Activated CD4-positive, alpha-beta T cell treated with anti-CD3 and anti-CD28 coated beads for 36 hours (primary cell): ENCODE measurements around the gene AOC1. TPM values are rescaled to one million over a fixed set of nuclear protein-coding genes. Genes with fewer than 3 reads are reported as not detected.

Source experiments
- ATAC-seq: fragments of 200-7000 bp; cut with Tn5 transposase; one replicate; pipeline ENCODE4 v1.10.0; 2021; ENCODE audit warnings: mild to moderate bottlenecking, moderate library complexity
- CTCF ChIA-PET: fragments of 350-600 bp; sonication (Branson Sonifier 250); formaldehyde crosslinking; loops from one replicate; lab custom pipeline; 2021; ENCODE audit warnings: antibody characterized with exemption; lab: Charles Lee
- POLR2A ChIA-PET: fragments of 350-600 bp; sonication (Branson Sonifier 250); formaldehyde crosslinking; loops from one replicate; lab custom pipeline; 2021; ENCODE audit warnings: antibody characterized with exemption, inconsistent platforms; lab: Charles Lee
- DNase-seq: peaks from one replicate; pipeline ENCODE4 v3.0.0-alpha.2; 2020
- H3K27ac Mint-ChIP-seq: one replicate; pipeline ENCODE4 v1.8.0; 2021; ENCODE audit warnings: mixed read lengths
- H3K27me3 Mint-ChIP-seq: one replicate; pipeline ENCODE4 v1.8.0; 2021; ENCODE audit warnings: mixed read lengths
- H3K36me3 Mint-ChIP-seq: one replicate; pipeline ENCODE4 v1.8.0; 2021; ENCODE audit warnings: low read depth, mixed read lengths
- H3K4me1 Mint-ChIP-seq: one replicate; pipeline ENCODE4 v1.8.0; 2021; ENCODE audit warnings: mixed read lengths
- H3K4me3 Mint-ChIP-seq: one replicate; pipeline ENCODE4 v1.8.0; 2021; ENCODE audit warnings: mild to moderate bottlenecking, moderate library complexity, mixed read lengths
- H3K9me3 Mint-ChIP-seq: one replicate; pipeline ENCODE4 v1.8.0; 2021; ENCODE audit warnings: low read depth, mixed read lengths
- intact Hi-C, 2 experiments: fragments of 100-400 bp; cut with DNase I in 1 of 2; cut with micrococcal nuclease in 1 of 2; formaldehyde crosslinking; loops; one replicate each; pipeline versions ENCODE4 v1.14.2 to v1.15.1; 2022 to 2024; cut with DNase I, micrococcal nuclease
- total RNA-seq, 2 experiments: library from RNA; stranded (reverse); gene quantifications; one replicate each; pipeline ENCODE4 v1.2.3, GENCODE V29; 2021

Gene AOC1
- total RNA-seq, 2 experiments from 2014 or later: not detected

DNA sequence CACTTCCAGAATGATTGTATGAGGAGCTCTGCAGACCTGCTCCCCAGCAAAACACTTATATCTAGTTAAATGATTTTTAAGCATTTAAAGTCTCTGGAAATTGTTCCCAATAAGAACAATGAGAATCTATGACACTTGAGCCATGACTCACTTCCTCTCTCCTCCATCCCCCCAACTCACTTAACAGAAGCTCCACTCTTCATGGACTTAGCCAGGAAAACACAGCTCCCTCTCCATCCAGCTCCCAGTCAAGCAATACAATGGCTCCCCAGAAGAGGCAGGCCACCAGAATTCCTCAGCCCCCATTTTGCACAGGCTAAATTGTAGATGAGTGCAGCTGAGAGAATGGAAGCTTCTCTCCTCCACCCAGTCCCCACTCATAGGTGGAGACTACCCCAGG lies 27.0 kb downstream of the AOC1 start:
- Mint-ChIP-seq H3K4me3 (no peak overlapping the region), H3K27me3 (peaks cover 7% of the 10 kb centered on the region), H3K36me3 (peaks cover 5% of the 10 kb centered on the region), H3K4me1 (peaks cover 11% of the 10 kb centered on the region), H3K9me3 (peaks cover 28% of the 10 kb centered on the region), H3K27ac (no peak overlapping the region)
- DNase-seq: no peak
- CTCF ChIA-PET: interaction anchor here (0.6 to 4.6 kb wide), 10 partner anchors 12 to 396 kb away, joined by 3 to 30 read pairs (median 4); no protein-coding TSS in a partner anchor
- POLR2A ChIA-PET: interaction anchor here (0.6 kb wide), 1 partner anchor 250 kb away, joined by 3 read pairs; no protein-coding TSS in a partner anchor
- intact Hi-C loops: loop anchor here (5.0 kb wide), 2 partner anchors 108 to 432 kb away; no protein-coding TSS in a partner anchor
- ATAC-seq: no peak

DNA sequence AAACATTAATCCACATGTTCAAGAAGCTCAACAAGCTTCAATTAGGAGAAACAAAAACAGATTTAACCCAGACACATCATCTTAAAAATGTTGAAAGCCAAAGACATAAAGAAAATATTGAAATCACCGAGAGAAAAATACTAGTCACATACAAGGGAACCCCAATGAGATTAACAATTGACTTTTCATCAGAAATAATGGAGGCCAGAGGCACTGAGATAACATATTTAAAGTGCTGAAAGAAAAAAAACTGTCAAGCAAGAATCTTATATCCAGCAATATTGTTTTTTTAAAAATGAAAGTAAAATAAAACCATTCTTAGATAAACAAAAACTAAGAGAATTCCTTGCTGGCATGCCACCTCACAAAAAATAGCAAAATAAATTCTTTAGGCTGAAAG lies 28.9 kb downstream of the AOC1 start:
- no peak overlapping the region for H3K27ac Mint-ChIP-seq
- ChIA-PET POLR2A (no interaction called here), CTCF (interaction anchor here (1.0 to 2.2 kb wide), 4 partner anchors 17 to 103 kb away, joined by 3 to 9 read pairs (median 6); no protein-coding TSS in a partner anchor)
- peaks cover 7% of the 10 kb centered on the region for H3K4me1 Mint-ChIP-seq
- peaks cover 33% of the 10 kb centered on the region for H3K9me3 Mint-ChIP-seq
- peaks cover 7% of the 10 kb centered on the region for H3K27me3 Mint-ChIP-seq
- H3K4me3 Mint-ChIP-seq: no peak overlapping the region
- peaks cover 5% of the 10 kb centered on the region for H3K36me3 Mint-ChIP-seq
- no peak for ATAC-seq
- intact Hi-C loops: loop anchor here in 1 of 2 experiments (10.0 kb wide), 1 partner anchor 436 kb away; no protein-coding TSS in a partner anchor
- no peak for DNase-seq

DNA sequence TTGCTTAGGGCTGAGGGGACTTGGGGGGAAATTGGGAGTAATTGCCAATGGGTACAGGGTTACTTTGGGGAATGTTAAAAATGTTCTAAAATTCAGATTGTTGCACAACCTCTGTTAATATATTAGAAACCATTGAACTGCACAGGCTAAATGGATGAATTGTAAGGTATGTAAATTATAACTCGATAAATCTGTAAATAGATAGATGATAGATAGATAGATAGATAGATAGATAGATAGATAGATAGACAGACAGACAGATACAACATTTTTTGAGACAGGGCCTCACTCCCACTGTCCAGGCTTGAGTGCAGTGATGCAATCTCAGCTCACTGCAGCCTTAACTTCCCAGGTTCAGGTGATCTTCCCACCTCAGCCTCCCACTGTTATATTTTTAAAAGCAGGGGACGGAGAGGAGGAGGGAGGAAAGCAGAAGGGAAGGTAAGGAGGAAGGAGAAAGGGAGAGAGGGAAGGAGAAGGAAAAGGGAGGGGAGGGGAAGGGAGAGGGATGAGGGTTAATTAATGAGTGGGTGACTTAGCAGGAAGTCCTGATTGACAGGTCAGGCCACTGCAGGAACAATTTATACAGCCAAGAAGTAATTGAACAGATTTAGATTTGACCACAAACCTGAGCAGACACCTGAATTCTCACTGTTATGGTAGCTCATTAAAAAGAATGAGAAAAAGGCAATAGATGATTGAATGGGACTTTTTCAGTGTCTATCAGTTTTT lies 38.7 kb downstream of the AOC1 start:
- Mint-ChIP-seq H3K27ac (no peak overlapping the region), H3K27me3 (peaks cover 7% of the 10 kb centered on the region), H3K36me3 (no peaks in the 10 kb centered on the region), H3K9me3 (peaks cover 4% of the 10 kb centered on the region), H3K4me1 (no peaks in the 10 kb centered on the region), H3K4me3 (no peak overlapping the region)
- DNase-seq (no peak), ATAC-seq (no peak)
- intact Hi-C loops: no loop called here
- POLR2A ChIA-PET: no interaction called here
- CTCF ChIA-PET: interaction anchor here (0.6 to 1.6 kb wide), 2 partner anchors 13 to 303 kb away, joined by 5 read pairs; no protein-coding TSS in a partner anchor

DNA sequence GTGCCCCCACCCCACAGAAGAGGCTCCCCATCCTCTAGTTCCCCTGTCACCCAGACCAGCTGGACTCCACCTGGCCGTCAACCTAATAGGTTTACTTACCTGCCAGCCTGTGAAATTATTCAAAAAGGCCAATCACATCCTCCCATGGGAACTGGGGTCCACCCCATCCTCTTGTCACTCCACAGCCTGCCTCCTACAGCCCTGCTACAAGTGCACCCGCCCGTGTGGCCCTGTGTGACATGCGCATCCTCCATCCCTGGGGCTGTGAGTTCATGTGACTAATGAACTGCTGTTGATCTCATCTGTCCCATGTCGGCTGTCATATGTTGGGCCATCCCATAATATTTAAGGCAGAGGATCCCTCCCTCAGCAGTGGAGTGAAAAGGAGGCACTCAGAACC lies 39.4 kb downstream of the AOC1 start:
- DNase-seq (no peak), ATAC-seq (no peak)
- Mint-ChIP-seq H3K9me3 (peaks cover 4% of the 10 kb centered on the region), H3K4me1 (no peaks in the 10 kb centered on the region), H3K36me3 (no peaks in the 10 kb centered on the region), H3K27ac (no peak overlapping the region), H3K4me3 (no peak overlapping the region), H3K27me3 (peaks cover 10% of the 10 kb centered on the region)
- CTCF ChIA-PET: interaction anchor here (0.6 to 1.6 kb wide), 2 partner anchors 14 to 53 kb away, joined by 3 to 5 read pairs; no protein-coding TSS in a partner anchor
- POLR2A ChIA-PET: no interaction called here
- intact Hi-C loops: no loop called here

DNA sequence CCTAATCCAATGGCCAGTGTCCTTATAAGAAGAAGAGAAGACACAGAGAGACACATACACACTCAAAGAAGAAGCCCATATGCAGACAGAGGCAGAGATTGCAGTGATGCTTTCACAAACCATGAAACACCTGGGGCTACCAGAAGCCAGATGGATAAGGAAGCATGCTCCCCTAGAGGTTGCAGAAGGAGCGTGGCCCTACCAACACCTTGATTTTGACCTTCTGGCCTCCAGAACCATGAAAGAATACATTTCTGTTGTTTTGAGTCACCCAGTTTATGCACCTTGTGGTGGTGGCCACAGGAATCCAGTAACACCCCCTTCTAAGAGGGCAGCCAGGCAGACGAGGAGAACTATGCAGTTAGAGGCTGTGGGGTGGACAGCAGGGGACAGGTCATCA lies 43.5 kb downstream of the AOC1 start:
- Mint-ChIP-seq H3K4me1 (peaks cover 11% of the 10 kb centered on the region), H3K4me3 (no peak overlapping the region), H3K9me3 (peaks cover 4% of the 10 kb centered on the region), H3K36me3 (no peaks in the 10 kb centered on the region), H3K27ac (no peak overlapping the region), H3K27me3 (peaks cover 28% of the 10 kb centered on the region)
- intact Hi-C loops: loop anchor here in 1 of 2 experiments (5.0 kb wide), 1 partner anchor 216 kb away; no protein-coding TSS in a partner anchor
- DNase-seq: no peak
- ChIA-PET CTCF (no interaction called here), POLR2A (no interaction called here)
- ATAC-seq: no peak

DNA sequence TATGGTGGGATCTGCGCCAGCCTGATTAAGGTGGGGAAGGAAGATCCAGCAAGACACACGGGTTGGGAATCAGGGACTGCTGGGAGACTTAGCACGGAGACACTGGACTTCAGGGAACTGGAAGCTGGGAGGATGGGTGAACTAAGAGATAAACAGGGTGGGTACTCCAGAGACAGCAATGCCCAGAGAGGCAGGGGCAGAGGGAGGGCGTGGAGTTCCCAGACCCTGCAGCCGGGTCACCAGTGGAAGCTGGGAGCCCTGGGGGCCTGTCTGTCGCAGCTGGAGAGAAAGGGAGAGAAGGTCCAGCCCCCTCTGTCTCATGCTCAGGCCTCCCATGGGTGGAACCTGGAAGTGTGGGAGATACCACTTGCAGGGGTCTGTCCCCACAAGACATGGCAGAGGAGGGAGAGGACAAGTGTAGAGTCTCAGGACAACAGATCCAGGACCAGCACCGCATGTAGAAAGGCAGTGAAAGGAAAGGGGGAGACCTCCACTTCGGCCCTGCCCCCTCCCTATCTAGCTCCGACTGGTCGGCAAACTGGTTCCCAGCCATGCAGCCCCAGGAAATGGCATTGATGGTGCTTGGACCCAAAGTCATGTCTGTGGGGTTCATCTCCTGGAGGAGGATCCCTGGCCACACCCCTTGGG lies 44.4 kb downstream of the AOC1 start:
- ChIA-PET CTCF (interaction anchor here (0.6 to 1.7 kb wide), 4 partner anchors 21 to 347 kb away, joined by 3 to 5 read pairs (median 3); no protein-coding TSS in a partner anchor), POLR2A (no interaction called here)
- DNase-seq: no peak
- Mint-ChIP-seq H3K4me1 (peaks cover 11% of the 10 kb centered on the region), H3K36me3 (no peaks in the 10 kb centered on the region), H3K9me3 (peaks cover 4% of the 10 kb centered on the region), H3K27me3 (peaks cover 29% of the 10 kb centered on the region), H3K4me3 (no peak overlapping the region), H3K27ac (no peak overlapping the region)
- intact Hi-C loops: loop anchor here in 1 of 2 experiments (5.0 kb wide), 1 partner anchor 216 kb away; no protein-coding TSS in a partner anchor
- no peak for ATAC-seq

DNA sequence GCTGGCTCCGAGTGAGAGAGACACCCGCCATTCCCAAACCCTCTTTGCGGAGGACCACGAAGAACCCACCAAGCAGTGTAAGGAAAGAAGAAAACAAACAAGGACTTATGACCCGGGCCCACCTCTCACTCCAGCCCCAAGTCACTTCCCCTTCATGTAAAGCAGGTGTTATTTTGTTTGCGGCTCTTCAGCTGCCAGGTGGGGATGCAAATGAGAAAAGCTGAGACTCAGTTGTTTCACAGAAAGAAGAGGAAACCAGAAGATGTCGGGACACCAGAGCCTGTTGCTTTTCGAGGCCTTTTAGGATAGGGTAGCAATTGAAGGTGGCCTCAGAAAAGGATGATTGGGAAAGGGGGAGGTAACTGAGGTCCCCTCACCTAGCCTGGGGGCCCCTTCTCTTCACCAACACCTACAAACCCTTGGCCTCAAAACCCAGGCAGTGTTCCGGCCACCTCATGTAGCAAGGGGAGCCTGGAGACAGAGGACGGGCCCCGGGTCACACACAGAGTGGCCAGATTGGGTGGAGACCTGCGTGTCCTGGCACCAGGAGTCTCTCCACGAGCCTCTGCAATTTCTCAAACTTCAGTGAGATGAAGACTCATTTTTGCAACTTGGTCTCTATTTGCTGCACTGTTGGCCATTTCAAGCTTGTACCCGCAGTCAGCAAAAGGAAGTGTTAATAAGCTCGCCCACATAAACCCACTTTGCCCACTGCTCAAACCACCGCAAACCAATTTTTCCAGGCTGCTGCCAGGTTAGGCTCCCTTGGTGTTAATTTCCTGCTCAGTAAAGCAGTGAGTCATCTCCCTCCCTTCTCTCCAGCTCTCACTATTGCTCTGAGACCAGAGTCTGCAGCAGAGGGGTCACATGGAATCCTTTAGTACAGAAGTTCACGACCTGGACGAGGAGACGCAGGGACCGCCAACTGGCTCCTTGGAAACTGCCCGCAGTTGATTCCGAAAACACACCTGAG lies 45.5 kb downstream of the AOC1 start:
- Mint-ChIP-seq H3K4me3 (no peak overlapping the region), H3K36me3 (no peaks in the 10 kb centered on the region), H3K27me3 (peaks cover 31% of the 10 kb centered on the region), H3K4me1 (peaks cover 11% of the 10 kb centered on the region), H3K9me3 (peaks cover 4% of the 10 kb centered on the region), H3K27ac (peak overlapping the region; percentile 15)
- ChIA-PET CTCF (interaction anchor here (0.5 to 6.9 kb wide), 39 partner anchors 9 to 1678 kb away, joined by 3 to 47 read pairs (median 4); no protein-coding TSS in a partner anchor), POLR2A (no interaction called here)
- intact Hi-C loops: loop anchor here (1.0 to 5.0 kb wide), 3 partner anchors 91 to 215 kb away; no protein-coding TSS in a partner anchor
- DNase-seq (peak; percentile 51), ATAC-seq (peak; percentile 72)

DNA sequence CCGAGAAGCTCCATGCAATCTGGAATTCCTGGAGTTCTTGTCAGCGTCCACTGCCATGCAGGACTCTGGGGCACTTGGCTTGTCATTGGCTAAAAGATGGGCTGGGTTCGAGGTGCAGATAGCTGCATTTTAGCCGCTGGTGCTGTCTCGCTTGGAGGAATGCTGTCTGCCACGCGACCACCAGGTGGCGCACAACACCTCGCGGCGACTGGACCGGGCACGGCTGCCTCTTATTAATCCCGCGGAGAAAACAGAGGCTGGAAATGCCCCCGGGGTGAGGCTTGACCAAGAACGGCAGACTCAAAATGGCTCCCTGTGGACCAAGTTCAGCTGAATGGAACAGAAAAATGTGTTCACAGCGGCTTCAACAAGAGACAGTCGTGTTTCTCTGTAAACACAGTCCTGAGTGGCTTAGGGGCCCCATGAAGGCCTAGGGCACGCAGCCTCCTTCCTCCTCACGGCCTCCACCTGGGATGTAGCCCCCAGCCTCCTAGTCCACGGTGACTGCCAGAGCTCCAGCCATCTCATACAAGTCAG lies 46.2 kb downstream of the AOC1 start:
- intact Hi-C loops: loop anchor here (1.0 to 5.0 kb wide), 3 partner anchors 90 to 214 kb away; no protein-coding TSS in a partner anchor
- peaks cover 31% of the 10 kb centered on the region for H3K27me3 Mint-ChIP-seq
- ChIA-PET POLR2A (no interaction called here), CTCF (interaction anchor here (0.5 to 6.9 kb wide), 40 partner anchors 9 to 1679 kb away, joined by 3 to 47 read pairs (median 4); no protein-coding TSS in a partner anchor)
- H3K4me3 Mint-ChIP-seq: no peak overlapping the region
- ATAC-seq (peak; percentile 86), DNase-seq (peak; percentile 89)
- no peaks in the 10 kb centered on the region for H3K36me3 Mint-ChIP-seq
- H3K9me3 Mint-ChIP-seq: peaks cover 4% of the 10 kb centered on the region
- peak overlapping the region; percentile 15 for H3K27ac Mint-ChIP-seq
- H3K4me1 Mint-ChIP-seq: peaks cover 12% of the 10 kb centered on the region

DNA sequence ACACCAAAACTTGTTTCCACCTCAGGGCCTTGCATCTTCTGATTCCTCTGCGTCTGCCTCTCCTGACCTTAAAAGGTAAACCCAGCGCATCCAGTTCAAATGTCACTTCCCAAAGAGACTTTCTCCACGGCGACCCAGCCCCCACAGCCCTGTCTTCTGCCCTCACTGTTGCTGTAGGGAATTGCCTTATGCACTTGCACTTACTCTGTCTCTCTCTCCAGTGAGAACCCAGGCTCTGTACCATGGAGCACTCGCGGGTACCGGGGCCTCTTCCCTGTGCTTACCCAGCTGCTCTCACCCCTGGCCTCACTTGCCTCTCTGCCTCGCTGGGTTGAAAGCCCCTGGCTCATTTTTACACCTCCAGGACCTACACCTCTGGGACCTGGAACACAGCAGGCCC lies 48.4 kb downstream of the AOC1 start:
- no peaks in the 10 kb centered on the region for H3K9me3 Mint-ChIP-seq

More for the DNA sequence above, 48.4 kb downstream of the AOC1 start:
- ChIA-PET POLR2A (no interaction called here), CTCF (interaction anchor here (0.5 to 6.9 kb wide), 5 partner anchors 19 to 86 kb away, joined by 3 to 47 read pairs (median 4); no protein-coding TSS in a partner anchor)
- H3K27me3 Mint-ChIP-seq: peaks cover 33% of the 10 kb centered on the region
- no peak overlapping the region for H3K27ac Mint-ChIP-seq
- intact Hi-C loops: no loop called here
- H3K36me3 Mint-ChIP-seq: no peaks in the 10 kb centered on the region
- ATAC-seq (no peak), DNase-seq (no peak)
- no peak overlapping the region for H3K4me3 Mint-ChIP-seq
- peaks cover 16% of the 10 kb centered on the region for H3K4me1 Mint-ChIP-seq
